ENCODE results near the gene ZIC1. TPM values are rescaled to one million over a fixed set of nuclear protein-coding genes. Genes with fewer than 3 reads are reported as not detected.

Gene ZIC1
- total RNA-seq, 1 donor, result not detected

Other genes starting within 250 kb of the ZIC1 start
- gene ZIC4, start 2.8 kb upstream of the ZIC1 start, total RNA-seq, result not detected